HG03469 (cell line): ENCODE measurements around the gene PCTP.

Source experiments
- ATAC-seq: cut with Tn5 transposase; IDR thresholded peaks from one replicate; pipeline ENCODE4 v1.9.1; 2021; ENCODE audit warnings: mild to moderate bottlenecking, moderate library complexity, moderate number of reproducible peaks; ENCODE audit not compliant: unreplicated experiment

The PCTP gene

DNA sequence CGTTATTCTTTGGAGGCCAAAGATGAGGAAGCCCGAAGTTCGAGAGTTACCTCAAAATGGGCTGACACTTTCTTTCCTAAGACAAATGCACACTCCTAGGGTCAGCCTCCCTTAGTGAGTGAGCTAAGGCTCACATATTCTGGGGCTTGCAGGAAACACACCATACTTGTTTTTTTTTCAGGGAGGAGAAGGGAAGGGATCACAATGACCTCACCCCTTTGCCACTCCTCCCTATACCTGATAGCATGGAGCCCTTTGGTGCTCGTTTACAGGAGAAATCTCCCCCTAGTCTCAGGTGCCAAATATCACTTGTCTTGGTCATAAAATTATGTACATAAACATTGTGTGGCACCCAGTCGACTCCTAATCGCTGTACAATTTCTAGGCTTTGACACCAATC lies 23.6 kb upstream of the PCTP start:
- ATAC-seq: no peak

DNA sequence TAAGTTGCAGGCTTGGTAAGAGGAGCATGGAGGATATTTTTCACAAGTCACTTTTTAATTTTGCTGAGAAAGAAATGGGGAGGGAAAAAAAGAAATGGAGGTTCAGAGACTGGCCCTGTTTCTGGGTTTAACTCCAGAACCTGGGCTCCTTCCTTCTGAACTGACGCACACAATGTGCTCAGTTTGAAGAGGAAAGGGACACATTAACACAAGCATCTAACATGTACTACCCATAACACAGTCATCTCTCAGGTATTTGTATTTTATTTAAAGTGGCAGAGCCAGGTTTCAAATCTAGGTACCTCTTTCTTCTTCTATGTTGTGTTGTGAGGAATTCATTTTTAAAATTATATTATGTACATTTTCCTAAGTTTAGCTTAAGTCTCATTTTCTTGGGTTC lies 22.9 kb upstream of the PCTP start:
- no peak for ATAC-seq

DNA sequence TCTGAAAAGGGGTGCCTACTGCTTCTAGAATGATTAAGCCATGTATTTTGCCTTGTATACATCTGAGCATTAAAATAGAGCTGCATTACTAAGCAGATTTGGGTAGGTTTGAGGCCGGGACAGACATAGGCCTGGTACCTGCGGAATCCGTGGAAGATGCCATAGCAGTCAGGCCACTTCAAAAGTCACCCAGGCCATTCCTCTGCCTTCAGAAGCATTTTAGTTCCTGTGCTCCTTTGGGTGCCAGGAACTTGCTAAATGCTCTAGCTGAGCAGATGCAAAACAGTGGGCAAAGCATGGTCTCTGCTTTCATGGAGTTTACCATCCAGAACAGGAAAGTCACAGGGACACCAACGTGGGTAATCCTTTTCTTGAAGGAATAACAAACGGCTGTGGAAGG lies 22.5 kb upstream of the PCTP start:
- ATAC-seq: no peak

DNA sequence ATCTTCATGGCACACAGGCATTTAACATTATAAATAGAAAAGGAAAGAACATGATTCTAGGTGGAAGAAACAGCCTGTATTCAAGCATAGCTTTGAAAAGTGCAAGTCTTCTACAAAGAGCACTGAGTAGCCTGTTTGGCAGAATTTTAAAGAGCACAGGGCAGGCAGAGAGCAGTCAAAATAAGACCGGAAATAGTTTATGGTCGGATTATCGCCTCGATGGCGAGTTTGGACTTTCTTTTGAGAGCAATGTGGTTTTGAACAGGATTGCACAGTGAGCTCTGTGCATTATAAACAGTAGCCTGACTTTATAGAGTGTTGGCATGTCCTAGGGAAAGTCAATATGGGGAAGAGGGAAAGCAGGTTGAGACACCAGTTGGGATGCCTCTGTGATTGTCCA lies 22.0 kb upstream of the PCTP start:
- ATAC-seq: no peak

DNA sequence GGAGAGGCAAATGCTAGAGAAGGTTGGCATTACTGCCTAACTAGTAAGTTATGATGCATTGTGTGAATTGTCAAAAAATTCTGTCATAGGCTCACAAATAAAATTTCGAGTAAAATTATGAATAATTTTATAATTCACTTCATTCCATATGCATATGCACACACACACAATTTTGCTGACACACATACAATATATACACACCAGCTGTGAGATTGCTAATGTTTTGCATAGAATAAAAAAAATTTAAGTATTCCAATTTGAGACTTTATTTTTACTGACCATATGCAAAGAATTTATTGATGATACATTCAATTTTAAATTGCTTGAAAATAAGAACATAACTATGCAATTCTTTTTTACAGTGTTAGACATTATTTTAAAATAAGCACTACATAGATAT lies 21.4 kb upstream of the PCTP start:
- no peak for ATAC-seq

DNA sequence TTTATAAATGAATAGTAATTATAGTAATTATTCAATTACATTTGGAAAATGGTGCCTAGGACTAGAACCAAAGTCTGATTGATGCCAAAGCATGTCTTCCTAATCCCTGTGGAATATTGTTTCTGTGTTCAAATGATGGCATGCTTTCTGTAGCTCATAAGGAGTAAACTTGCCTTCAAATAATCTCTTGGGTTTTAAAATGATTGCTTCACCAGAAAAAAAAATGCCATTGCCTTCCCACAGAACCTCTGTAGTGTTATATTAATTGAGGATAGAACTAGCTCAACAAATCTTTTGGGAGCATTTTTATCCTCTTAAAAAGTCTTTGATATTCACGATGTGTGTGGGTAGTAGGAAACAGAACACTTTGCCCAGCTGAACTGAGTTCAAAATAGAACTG lies 20.5 kb upstream of the PCTP start:
- no peak for ATAC-seq

DNA sequence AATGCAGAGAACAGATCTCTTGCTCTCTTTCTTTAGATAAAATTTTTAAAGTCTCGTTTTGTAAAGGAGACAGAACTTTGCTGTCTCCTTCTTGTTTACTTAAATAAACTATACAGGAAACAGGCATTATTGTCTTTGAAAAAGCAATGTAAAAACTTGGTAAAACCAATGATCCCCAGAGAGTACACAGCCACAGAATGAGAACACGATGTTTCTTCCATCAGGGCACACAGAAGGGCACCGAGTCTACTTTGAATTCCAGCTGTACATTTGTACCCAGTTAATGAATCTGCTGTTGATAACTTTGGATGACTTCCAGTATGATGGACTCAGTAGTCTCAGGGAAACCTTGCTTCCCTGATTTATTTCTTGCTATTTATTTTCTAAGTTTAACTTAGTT lies 20.0 kb upstream of the PCTP start:
- ATAC-seq: no peak

DNA sequence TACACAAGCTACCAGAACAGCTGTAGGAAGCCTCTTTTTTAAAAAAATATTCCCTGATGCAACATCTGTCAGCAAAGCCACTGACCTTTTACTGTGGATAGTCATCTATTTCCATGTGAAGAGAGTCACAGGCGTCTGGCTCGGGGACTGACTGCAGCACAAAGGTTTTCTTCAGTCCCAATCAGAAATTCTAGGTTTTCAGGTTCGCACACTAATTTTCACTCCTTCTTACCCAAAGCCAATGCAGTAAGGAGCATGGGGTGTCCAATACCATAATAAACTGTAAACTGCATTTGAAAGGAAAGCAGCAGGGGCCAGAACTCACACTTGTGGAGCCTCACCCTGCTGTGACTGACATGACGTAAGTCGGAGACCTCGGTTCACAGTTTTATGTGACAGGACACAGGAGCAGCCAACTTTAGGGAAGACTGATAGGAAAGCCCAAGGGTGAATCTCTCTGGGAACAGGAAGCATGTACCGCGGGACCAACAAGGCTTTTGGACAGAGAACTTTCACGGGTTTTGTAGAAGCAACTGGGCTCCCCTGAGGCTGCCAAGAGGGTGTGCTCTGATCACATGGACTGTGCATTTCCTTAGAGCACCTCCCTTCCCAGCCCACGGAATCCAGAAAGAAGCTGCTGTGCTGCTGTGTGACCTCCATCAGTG lies 19.1 kb upstream of the PCTP start:
- no peak for ATAC-seq

DNA sequence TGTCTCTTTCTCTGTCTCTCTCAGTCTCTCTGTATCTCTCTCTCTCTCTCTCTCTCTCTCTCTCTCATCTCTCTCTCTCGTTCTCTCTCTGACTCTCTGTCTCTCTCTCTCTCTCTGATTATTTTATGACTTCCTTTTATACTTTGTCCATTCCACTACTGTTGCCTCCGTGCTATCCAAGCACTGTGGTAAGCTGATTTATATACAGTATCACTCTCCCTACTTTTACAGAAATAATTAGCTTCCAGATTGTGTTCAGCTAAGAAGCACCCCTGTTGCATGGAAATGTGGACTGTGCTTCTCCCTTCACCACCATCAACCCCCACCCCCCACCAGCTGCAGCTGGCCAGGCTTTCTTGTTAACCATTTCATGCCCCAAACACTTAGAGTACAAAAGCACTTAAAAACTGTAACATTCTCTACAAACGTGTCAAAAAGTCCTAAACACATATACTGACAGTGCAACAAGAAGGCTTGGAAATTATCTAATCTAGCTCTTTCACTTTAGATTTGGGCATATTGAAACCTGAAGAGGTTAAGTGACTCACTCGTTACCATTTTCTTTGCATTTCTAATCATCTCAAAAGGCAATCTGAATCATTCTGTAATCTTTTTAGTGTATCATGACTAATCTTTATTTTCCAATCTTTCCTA lies 16.6 kb upstream of the PCTP start:
- ATAC-seq: no peak

DNA sequence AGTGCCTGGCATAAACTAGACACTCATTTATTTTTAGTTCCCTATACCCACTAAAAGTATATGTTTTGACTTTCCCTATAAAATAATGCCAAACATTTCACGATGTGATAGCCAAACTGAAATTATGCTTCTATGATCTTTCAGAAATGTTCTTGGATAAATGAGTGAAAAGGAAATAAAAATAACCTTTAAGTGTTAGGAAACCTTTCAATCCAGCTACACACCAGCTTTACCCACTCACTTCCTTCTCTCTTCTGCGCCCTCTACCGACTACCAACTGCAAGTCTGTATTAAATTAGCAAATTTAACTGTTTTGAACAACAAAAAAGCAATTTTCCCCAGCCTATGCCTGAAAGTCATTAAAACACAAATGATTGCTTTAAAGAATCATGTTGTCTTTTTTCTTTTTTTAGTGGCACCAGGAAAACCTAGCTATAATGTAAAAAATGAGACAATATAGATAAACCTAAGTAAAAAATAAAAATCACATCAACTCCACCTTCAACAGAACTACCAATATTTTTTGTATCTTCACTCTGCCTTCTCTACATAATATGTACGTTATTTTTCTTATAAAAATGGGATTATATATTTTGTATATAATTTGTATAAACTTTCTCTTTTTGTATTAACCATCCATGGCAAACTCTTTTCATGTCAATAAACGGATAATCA lies 15.0 kb upstream of the PCTP start:
- ATAC-seq: no peak

DNA sequence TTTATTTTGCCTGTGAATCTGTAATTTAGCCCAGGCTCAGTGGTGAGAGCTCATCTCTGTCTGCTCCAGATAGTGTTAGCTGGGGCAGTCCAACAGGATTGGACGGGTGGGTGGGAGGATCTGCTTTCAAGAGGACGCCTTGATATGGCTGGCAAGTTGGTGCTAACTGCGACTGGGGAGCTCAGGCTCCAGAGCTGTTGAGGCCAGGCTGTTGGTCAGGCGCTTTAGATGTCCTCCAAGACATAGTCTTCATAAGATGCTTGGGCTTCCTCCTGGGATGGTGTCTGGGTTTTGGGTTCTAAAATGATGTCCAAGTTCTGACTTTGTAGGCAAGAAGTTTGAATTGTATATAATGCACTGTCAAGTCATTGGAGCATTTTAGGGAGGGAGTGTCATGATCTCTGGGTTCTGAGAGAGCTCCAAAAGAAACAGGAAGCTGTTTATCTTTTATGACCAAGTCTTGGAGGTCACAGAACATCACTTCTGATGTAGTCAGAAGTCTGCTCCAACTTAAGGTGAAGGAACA lies 12.8 kb upstream of the PCTP start:
- ATAC-seq: no peak

DNA sequence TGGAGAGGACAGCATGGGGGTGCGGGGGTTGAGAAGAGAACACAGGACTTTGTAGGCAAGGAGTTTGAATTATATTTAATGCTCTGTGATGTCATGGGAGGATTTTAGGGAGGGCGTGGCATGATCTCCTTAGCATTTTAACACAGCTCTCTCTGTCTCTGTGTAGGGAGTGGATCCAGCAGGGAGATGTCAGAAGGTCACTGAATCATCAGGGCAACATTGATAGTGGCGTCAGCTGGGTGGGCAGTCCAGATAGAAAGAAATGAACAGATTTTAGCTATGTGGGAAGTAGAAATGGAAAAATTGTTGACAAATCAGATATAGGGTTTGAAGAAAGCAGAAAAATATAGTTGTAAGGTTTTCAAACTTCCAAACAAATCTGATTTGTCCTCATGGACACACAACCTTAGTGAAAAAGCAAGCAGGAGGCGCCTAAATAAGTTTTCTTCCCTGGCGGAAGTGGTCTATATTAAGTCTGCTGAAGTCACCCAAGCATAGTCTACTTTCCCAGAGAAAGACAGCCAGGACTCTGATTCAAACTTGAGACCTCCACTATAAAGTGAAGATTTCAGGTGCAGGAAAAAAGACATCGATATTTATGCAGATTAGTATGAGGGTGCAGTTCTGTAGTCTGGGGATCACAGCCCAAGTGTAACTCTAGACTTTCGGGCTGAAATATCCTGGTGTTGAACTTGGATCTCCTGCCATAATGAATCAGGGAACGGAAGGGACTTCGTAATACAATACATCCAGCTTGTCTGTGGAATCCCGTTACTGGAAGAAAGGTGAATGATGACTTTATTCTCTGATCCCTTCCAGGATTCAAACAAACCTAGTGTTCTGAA lies 10.1 kb upstream of the PCTP start:
- ATAC-seq: no peak

DNA sequence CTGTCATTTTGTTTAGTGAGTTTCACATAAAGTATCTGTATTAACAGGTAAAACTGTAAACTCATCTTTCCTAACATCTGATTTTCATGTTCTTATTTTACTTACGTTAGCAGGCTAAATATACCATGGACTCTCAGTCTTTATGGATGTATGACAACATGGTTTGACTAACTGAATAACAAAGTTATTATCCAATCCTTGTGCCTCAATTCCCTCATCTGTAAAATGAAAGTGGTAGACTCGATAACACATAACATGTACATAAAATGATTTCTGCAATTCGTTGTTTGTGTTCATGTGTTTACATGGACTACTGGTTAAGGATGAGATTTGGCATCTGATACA lies 9.5 kb upstream of the PCTP start:
- no peak for ATAC-seq

DNA sequence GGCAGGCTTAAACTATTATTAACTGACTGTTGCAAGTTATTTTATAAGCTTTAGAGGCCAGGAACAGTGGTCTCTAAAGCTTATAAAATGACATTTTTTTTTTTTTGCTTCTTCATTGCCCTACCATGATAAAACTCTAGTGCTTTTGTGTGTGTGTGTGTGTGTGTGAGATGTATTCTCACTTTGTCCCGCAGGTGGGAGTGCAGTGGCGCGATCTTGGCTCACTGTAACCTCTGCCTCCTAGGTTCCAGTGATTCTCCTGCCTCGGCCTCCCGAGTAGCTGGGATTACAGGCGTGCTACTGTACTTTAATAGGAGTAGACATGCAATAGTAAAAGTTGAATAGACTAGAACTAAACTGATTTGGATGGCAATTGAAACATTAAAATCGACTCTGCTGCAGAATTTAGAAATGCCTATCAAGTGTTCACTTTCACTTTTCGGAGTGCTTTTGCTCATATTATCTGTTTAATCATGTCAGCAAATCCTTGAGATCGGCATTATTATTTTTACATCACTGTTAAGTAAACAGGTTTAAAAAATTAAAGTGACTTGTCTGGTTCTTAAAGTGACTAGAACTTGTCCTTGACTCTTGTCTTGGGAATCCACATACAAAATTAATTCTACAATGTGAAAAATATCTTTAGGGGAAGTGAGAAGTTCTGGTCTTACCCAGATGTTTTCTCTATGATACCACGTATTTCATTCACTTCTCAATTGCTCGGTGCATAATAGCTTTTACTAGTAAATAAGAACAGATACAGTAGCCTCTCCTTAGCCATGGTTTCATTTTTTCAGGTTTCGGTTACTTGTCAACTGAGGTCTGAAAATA lies 8.4 kb upstream of the PCTP start:
- ATAC-seq: peak; percentile 82

DNA sequence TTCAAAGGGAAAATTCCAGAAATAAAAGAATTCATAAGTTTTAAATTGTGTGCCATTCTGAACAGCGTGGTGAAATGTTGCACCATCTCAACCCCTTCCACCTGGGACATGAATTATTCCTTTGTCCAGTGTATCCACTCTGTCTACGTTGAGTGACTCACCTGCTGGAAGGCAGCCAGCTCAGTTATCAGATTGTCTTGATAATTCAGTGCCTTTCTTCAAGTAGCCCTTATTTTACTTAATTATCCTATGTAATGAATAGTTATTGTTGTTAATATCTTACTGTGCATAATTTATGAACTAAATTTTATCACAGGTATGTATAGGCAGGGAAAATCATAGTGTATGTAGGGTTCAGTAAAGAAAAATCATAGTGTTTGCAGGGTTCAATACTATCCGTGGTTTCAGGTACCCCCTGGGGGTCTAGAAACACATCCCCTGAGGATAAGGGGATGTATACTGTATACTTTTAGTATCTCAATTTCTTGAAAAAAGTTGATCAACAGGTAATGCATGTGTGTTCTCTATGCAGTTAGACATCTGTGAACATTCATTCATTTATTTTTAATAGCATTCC lies 7.7 kb upstream of the PCTP start:
- no peak for ATAC-seq

DNA sequence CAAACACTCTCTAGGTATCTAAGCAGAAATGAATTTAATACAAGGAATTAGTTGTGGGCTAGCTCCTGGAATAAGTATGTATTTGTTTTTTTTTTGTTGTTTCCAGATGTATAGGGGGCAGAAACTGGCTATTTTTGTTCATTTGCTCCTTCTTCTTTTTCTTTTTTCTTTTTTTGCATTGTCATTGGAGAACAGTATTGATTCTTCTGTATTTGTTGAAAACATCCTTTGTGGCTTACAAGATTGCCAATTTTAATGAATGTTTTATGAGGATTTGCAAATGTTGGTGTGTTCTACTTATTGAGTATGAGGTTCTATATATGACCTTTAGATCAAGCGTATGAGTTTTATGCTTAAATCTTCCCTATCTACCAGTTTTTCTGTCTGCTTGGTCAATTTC lies 5.6 kb upstream of the PCTP start:
- ATAC-seq: no peak

DNA sequence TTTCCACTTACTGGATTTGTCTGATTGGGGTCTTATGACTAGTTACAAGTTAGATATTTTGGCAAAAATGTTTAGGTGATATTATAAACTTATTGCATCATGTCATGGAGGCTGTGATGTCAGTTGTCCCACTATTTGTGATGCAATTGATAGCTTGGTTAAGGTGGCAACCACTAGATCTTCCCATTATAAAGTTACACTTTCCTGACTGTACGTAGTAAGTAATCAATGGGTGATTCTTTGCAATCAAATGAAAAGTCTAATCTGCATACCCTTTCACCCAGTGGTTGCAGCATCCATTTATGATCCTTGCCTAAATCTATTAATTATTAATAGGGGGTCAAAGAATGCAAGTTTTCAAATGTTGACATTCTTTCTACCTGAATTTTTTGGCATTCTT lies 4.4 kb upstream of the PCTP start:
- ATAC-seq: no peak

DNA sequence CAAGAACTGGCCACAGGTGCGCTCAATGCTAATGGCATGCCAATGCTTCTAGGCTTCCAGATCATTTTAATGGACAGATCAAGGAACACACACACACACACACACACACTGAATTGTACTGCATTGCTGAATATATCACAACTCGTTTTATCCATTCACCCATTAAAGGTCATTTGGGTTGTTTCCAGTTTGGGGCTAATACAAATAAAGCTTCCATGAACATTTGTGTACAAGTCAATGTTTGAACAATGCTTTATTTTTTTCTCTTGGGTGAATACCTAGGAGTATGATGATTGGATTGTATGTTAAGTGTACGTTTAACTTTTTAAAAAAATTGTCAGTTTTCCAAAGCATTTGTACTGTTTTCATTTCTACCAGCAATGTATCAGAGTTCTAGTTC lies 3.6 kb upstream of the PCTP start:
- ATAC-seq: no peak

DNA sequence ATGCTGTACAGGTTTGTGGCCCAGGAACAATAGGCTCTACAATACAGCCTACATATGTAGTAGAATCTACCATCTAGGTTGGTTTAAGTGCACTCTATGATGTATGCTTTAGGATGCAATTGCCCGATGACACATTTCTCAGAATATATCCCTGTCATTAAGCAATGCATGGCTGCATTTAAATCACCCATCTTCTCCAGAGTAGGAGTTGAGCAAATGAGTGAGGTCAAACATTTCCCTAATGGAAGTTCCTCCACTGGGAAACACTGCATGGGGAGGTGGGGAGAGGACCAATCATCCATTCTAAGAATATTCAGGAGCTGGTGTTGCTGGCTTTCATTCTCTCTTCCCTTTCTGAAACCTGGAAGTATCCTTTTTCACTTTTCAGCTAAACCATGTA lies 2.0 kb upstream of the PCTP start:
- ATAC-seq: no peak

DNA sequence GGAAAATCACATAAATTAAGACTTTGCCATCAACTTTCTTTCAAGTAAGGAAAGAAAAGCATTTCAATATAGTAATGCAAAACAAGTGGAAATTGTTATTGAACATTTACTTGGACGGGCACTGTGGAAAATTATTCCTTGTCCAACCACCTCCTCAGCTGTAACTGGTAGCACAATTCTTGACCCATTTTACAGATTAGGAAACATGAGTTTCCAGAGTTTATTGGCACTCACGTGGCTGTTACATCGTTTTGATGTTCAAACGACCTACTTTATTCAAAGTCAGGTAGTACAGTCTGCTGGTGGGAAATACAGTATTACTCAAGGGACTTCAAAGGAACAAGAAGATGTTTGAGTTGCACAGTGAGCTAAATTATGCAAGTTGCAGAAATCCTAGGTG lies 866 bp upstream of the PCTP start:
- no peak for ATAC-seq
